GM21526 (cell line): Measurements from ENCODE around the gene REEP6.
A peak's percentile ranks its signal among the peaks of the same experiment; 100 is the strongest.
"Not testable (repeated sequence)": the region's sequence is repeated elsewhere in the genome, so short reads cannot be mapped to it uniquely, and the experiment has no call there.

ENCODE experiments used
- ATAC-seq: cut with Tn5 transposase; IDR thresholded peaks from one replicate; pipeline ENCODE4 v1.9.1; 2021; ENCODE audit warnings: moderate library complexity; ENCODE audit not compliant: unreplicated experiment, low FRiP score

REEP6 gene

DNA sequence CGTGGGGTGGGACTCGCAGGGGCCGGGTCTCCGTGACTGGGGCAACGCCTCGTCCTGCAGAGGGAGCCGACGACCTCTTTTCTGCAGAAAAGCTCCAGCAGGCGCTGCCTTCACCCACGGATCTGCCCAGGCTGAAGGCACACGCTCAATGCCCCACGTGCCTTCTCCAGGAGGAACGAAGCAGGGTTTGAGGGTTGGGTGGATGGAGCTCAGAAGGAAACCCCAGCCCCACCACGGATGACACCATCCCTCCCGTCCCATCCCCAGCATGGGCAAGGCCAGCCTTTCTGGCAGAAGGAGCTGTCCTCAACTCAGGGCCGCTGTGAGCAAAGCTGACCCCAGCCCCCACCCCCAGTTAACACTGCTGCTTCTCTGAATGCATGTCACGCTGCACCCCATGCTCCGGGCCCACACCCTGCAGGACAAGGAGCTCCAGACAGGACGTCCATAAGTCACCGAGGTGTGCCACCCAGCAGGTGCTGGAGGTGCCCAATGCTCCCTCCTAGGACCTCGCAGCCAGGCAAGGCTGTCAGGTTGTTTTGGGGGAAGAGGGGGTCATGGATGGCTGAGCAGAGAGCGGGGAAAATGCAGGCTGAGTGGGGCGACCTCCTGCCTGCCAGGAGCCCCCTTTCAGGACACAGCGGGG is 19.3 kb upstream of the REEP6 start:
- no peak for ATAC-seq

DNA sequence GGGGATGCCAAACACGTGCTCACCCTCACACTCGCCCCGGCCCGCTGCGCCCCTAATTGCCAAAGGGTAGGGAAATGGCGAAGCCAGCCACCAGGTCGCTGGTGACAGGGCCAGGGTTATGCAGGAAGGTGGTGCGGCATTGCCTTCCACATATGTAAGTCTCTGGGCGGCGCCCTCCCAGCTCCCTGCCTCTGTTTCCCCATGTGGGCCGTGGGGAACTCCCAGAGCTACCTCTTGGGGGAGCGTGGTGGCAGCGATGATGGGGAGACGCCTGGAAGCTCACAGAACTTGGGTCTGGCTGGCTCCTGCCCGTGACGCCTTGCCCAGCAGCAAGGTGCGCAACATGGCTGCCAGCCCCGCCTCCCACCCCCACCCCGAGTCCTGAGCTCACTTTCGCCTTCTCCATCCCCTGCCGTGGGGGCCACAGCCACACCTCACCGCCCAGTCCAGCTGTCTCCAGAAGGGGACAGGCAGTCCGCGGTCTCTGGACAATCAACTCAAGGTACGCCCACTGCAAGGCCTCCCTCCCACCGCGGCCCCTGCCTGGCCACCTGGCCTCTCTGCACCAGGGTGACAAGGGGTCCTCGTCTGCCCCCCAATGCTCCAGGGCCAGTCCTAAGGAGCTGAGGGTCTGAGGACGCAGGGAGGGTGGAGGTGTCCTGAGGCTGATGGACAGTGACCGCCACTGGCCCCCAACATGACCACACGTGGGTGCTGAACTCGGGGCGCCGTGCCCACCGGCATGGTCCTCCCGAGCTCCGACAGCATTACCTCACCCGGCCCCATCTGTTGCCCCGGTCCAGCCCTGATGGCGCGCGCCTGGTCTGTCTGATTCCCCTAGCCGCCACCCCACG is 18.5 kb upstream of the REEP6 start:
- ATAC-seq, result no peak

DNA sequence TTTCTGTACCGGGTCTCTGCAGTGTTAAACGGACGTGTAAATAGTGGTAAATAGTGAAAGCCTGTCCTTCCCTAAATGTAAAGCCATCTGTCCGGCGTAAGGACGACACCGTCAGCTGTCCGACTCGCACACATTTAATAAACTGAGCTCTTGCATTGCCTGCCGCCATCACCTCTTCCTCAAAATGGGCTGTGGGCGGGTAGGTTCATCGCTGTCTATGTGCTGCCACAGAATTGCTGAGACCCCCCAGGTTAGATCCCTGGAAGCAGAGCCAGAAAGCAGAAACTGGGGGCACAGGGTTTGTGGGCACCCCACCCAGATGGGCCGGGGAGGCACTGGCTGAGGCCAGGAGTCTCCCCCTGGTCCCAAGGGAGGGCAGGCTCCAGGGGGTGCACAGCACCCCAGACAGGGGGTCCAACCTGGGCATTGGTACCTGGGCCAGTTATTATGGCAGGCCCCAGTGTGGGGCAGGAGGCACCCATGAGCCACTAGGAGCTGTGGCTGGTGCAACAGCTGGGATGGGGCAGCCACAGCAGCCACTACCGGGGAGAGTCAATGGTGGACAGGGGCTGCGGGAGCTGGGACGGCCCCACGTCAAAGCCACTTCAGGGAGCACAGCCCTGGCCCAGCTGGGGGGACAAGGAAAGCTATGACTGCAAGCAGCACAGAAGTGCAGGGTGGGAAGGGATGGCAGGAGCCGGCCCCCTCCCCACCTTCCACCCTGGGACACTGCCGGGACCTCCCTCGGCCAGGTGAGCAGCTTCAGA is 17.7 kb upstream of the REEP6 start:
- no peak for ATAC-seq

DNA sequence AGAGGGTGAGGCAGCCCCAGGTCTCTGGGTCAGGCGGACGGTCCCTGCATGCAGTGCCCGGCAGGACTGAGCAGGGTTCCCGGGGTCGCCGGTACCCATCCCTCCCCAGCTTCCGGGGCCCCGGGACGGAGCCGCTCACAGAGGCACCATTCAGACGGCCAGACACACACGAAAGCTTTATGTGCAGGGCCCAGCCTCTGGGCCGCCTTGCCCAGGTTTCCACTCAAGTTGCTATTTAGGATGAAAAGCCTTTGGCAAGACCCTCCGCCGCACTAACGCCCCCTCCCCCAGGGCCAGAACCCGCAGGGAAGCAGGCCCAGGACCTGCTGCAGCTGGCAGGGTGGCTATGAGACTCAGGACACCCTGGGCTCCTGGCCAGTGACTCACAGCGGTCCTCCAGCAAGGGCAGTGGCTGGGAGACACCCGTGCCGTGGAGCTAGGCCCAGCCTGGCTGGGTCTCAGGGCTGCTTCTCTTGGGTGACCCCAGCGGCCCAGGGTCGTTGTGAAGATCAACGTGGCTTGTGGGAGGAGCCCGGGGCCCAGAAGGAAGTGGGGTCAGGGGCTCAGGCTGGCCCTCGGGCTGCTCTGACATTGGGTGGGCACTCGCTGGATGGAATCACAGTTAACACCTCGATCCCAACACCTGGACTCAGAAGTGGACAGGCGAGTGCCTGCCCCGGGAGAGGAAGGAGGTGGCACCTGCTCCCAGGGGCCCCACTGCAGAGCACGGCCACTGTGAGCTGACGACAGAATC is 16.8 kb upstream of the REEP6 start:
- no peak for ATAC-seq

DNA sequence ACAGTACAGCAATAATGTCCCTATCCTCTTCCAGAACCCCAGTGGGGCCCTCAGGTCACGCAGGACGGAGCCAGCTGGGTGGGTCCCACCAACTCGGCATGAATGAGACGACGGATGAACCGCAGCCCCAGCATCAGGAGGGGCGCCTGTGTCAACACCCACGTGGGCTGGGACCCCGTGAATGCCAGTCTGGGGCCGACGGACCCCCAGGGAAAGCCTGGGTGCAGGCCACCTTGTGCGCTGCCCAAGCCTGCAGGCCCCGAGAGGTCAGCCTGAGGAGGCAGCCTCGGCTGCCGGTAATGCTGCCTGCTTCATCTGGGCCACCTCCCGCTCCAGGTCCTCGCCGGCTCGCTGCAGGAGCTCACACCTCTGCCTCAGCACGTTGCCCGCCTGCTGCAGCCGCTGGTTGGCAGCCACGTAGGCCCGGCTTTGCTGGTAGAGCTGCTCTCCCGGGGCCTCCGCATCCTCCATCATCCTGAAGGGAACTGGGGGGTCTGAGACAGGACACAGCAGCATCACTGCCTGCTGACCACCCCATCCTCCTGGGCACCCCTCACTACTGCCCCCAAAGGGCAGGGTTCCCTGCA is 16.1 kb upstream of the REEP6 start:
- no peak for ATAC-seq

DNA sequence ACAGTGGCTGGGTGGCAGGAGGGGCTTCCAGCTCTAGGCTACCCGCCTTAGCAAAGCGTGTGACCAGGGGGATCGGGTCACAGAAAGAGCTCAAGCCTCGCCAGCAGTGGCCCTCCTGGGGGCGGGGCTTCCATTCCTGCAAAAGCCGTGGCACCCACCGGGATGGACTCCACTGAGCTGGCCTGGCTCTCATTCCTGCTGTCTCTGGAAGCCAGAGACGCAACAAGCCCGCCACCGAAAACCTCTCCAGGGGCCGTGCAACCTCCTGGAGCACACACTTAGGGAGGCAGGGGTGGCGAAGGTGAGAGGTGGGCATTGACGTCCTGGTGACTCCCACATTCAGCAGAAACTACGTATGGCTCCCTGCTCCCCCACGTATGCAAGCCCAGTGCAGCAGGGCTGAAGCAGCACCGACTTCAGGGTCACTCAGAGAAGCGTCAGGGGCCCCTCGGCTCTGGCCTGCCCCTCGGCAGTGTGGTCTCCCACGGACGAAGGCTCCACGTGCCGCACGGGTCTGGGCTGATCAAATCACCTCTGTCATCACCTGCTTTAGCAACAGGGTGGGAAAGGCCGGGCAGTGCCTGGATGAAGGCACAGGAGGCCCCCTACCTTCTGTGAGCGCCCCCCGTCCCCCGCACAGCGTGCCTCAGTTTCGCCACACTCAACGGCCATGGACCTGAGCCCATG is 15.1 kb upstream of the REEP6 start:
- ATAC-seq, result no peak

DNA sequence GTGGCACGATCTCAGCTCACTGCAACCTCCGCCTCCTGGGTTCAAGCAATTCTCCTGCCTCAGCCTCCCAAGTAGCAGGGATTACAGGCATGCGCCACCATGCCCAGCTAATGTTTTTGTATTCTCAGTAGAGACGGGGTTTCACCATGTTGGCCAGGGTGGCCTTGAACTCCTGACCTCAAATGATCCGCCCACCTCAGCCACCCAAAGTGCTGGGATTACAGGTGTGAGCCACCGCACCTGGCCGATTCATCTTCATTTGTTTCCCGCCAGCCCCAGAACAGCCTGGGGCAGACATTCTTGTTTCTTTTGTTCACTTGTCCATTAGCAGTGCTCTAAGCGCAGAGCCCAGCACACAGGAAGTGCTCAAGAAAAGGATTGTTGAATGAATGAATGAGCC is 13.9 kb upstream of the REEP6 start:
- ATAC-seq, result not testable (repeated sequence)

DNA sequence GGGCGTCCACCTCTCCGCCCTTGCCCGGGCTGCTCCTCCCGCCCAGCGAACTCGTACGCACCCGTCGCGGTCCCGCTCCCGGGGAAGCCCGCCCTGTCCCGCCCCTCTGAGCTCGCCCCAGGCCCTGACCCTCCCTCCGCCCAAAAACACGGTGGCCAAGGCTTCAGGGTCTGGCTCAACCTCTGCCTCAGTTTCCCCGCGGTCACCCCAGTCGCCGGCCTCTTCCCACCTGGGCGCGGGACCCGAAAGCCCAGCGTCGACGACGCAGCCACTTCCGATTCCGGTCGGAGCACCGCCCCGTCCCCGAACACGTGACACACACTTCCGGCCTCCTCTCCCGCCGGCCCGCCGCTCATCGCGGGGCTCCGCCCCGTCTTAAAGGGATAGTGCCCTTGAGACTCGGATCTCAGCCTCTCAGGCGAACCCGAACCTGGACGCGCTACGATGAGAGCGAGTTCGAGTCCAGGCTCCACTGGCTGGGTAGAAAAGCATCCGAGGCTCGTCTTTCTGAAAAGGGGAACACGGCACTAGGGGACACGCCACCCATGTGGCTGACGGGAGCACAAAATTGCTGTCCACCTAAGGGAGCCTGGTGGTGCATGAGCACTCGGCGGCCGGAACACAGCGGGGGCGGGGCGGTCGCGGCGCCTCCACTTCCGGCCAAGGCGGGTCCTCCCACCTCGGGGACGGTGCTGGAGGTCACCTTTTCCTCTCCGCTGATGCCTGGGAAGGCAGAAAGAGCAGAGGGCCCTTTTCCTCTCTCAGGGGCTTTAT is 11.9 kb upstream of the REEP6 start, which contains the start of gene C19orf25:
Gene C19orf25, minus strand, starts transcription at position 282 of the 774 bp plus-strand sequence. CDS start 312 bp downstream, outside the sequence.
- peak; percentile 73 for ATAC-seq

DNA sequence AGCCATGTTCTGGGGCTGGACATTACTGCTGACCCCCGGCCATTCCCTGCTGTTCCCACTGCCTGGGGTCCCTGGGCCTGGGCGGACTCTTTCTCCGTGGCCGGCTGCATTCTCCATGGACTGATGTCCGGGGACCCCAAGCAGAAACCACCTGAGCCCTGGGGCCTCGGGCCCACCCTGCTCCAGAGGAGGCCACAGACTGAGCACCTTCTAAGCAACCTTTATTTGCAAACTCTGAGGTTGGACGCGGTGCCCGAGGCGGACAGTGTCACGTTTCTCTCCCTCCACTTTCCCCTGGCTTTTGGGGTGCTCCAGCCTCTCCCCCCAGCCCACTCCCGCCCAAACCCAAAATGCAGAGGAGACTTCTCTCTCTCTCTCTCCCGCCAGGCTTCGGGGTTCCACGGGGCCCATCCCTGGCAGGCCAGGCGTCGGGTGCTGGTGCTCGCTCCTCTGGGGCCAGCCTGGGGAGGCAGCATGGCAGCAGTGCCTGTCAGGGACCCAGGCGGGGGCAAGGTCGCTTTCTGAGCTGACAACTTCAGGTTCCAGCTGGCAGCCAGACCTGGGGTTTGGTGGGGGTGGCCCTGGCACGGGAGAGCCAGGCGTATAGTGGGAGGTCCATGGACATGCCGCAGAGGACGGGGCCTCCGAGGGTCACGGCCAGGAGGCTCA is 9.6 kb upstream of the REEP6 start:
- ATAC-seq, result no peak

DNA sequence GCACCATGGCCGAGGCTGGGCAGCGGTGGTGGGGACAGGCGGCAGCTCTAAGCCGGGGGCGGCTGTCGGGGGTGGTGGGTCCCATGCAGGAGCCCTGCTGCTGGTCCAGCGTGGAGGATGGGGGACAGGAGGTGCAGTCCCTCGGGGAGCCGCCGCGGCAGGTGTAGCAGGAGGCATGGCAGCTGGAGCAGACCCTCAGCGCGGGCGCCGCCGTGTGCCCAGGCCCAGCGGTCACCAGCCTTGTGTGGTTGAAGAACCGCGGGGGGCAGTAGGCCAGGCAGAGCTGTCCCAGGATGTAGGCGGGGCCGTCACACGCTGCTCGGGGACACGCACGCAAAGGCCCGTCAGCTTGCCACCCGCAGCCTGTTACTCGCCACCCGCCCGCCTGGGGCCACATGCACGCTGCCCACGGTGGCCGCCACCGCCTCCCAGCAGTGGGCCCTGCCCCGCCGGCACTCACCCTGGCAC is 9.1 kb upstream of the REEP6 start:
- no peak for ATAC-seq

DNA sequence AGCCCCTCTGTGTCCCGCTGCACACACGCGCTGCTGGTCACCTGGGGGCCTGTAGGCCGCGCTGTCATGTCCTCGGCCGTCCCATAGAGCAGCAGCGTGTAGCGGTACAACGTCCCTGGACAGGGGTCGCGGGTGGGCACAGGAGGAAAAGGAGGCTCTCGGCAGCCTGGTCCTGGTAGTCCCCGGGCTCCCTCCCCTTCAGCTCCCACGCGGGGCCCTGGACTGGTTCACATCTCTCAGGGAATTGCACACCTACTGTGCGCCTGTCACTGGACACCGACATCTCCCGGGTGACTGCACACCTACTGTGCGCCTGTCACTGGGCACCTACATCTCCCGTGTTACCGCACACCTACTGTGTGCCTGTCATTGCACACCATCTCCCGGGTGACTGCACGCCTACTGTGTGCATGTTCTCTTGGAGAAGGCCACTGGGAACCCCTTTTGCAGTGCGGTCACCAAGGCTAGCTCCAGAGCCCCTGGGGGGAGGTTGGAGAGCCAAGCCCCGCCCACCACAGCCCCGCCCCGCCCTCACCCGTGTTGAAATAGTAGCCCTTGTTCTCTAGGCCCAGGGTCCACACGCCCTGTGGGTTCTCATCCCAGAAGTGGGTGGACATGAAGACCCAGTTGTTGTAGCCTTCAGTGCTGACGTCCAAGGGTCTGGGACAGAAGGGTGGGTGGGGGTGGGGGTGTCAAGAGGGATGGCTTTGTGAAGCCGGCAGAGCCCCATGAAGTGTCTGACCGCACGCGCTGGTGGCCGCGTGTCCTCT is 8.4 kb upstream of the REEP6 start:
- ATAC-seq, result no peak

DNA sequence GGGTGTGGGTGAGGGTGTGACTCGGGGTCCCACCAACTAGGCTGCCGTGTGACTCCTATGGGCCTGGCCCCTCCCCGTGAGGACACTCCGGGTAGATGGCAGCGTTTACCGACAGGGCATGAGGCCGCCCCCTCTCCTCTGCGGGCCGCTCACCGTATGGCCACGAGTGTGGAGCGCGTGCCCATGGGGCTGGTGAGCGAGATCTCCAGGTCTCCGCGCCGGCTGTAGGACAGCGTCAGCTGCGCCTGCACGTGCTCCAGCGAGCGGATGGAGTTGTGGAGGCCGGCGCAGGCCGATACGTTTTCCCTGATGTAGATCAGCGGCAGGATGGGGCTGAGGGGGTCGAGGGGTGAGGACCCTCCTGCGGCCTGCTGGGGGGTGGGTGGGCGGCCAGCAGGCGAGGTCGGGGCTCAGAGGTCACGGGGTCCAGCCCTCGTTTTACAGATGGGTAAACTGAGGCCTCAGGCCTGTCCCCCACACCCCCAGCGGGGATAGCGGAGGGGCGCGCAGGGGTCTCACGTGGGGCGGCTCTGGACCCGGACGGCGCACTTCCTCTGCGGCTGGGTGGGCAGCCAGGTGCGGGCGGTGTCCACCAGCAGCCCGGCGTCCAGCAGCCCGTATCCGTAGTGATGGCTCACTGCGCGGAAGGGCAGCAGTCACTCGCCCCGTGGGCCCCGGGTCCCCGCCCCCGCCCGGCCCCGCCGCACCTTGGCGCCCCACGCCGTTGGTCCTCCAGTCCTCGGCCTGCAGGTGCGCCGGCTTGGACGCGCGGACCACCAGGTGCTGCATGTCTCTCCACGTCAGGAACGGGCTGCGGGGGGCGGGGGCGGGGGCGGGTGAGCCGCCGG is 7.6 kb upstream of the REEP6 start:
- no peak for ATAC-seq

DNA sequence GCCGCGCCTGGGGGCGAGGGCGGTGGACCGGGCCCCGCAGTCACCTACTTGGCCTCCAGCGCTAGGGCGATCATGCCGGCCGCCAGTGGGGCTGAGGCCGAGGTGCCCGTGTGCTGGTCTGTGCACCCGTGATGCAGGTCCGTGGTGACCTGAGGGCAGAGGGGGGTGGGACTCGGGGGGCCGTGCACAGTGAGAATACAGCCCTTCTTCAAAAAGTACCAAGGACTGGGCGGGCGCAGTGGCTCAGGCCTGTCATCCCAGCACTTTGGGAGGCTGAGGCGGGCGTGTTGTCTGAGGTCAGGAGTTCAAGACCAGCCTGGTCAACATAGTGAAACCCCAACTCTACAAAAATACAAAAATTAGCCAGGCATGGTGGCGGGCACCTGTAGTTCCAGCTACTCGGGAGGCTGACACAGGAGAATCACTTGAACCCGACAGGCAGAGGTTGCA is 7.0 kb upstream of the REEP6 start:
- ATAC-seq, result no peak

DNA sequence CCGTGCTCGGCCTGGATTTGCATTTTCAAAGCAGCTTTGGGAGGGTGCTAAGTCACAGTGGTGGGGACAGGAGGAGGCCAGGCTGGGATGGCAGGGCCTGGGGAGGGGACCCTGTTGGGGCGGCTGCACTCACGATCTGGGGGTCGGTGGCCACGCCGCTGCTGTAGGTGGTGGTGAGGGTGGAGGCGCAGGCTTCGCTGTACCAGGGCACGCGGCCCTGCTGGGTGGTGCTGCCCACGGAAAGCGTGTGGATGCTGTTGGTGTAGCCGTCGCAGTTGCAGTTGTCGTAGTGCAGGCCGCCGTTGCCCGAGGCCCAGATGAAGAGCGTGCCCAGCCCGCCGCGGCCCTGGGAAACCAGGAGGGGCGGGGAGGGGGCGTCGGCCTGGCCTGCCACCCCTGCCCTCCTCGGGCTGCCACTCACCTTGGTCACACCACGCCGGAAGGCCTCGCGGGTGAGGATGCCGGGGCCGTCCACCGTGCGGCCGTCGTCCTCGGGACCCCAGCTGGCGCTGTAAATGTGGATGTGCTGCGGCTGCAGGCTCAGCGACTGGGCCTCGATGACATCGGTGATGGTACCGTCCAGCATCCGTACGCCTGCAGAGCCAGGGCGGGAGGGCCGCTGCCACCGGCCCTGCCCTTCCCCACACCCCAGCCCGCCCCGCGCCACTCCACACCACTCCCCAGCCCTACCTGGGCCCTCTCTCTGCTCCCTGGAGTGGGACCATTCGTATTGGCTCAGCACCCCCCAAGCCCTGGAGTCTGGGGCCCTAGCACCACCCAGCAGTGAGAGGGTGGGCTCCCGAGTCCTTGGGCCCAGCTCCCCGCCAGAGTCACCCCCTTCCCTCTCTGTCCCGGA is 4.0 kb upstream of the REEP6 start:
- no peak for ATAC-seq

DNA sequence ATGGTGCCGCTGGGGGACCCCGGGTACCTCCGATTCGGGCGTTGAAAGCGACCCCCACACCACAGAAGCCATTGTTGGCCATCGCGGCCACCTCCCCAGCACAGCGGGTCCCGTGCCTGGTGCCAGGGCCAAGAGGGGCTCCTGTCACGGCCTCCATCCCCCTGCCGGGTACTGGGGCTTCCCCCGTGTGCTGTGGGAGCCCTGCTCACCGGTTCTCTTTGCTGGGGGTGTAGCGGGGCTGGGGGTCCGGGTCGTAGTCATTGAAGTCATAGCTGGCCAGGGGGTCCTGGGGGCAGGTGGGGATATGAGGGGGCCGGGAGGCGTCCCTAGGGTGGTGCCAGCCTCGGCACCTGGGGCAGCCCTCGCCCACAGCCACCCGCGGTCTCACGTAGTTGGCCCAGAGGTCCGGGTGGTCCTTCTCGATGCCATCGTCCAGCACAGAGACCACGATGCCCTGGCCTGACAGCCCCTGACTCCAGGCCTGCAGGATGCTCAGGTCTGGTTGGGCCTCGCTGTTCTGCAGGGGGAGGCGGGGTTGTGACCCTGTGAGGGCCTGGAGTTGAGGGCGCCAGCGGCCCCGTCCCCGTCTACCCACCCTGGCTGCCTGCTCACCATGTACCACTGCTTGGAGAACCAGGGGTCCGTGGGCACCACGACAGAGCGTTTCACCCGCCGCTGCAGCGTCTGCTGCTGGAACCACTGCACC is 3.3 kb upstream of the REEP6 start:
- no peak for ATAC-seq
